Stimulated activated CD8-positive, alpha-beta memory T cell treated with anti-CD3 and anti-CD28 coated beads, Interleukin-4, amount 100 ng/mL, for 4 hours (primary cell): ENCODE measurements around the gene ERF.
"Not testable (repeated sequence)": the region's sequence is repeated elsewhere in the genome, so short reads cannot be mapped to it uniquely, and the experiment has no call there.

Source experiments
- DNase-seq, 2 donors: peaks; one replicate each; pipeline ENCODE4 v3.0.0-alpha.2; 2020; ENCODE audit warnings: low read depth in 2 of 2, low spot score in 1 of 2

ERF gene

DNA sequence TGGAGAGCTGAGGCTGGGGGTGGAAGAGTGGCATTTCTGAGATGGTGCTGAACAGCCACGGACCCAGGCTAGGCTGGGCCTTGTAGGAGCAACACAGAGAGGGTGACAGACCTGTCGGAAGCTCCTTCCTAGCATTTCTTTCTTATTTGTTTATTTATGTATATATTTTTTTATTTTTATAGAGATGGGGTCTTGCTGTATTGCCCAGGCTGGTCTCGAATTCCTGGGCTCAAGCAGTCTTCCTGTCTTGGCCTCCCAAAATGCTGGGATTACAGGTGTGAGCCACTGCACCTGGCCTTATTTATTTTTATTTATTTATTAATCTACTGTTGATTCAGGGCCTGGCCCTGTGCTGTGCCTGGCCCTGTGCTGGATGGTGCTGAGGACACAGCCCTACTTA lies 20.6 kb upstream of the ERF start:
- no peak for DNase-seq

DNA sequence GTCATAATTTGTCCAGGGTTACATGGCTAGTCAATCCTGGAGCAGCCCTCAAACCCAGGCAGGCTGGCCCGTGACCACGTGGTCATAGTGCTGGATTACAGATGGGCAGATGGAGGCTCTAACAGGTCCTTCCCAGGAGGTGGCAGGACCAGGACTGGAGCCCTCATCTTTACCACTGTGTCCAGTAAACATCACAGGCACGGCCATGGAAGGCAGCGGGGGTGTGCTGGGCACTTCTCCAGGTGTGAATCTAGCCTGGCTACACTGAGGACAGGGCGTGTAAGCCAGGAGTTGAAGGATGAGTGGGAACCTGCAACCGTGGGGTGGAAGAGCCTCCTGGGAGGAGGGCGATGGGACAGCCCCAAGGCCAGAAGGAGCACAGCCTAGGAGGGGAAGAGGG lies 20.2 kb upstream of the ERF start:
- no peak for DNase-seq

DNA sequence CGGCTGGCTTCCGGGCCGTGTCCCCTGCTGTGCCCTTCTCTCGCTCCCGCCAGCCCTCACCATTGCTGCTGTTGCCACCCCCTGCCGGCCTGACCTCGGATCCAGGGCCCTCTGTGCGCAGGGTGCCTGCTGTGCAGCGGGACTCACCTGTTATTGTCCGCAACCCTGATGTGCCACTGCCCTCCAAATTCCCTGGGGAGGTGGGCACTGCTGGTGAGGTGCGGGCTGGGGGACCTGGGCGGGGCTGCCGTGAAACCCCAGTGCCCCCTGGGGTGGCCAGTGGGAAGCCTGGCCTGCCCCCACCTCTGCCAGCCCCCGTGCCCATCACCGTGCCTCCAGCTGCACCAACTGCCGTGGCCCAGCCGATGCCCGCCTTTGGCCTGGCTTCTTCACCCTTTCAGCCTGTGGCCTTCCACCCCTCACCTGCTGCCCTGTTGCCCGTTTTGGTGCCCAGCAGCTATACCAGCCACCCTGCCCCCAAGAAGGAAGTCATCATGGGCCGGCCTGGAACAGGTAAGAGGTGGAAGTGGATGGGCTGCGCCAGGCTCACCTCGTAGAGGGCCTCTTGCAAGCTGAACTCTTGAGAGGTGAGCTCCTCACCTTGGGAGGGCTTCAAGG lies 19.2 kb upstream of the ERF start:
- no peak for DNase-seq

DNA sequence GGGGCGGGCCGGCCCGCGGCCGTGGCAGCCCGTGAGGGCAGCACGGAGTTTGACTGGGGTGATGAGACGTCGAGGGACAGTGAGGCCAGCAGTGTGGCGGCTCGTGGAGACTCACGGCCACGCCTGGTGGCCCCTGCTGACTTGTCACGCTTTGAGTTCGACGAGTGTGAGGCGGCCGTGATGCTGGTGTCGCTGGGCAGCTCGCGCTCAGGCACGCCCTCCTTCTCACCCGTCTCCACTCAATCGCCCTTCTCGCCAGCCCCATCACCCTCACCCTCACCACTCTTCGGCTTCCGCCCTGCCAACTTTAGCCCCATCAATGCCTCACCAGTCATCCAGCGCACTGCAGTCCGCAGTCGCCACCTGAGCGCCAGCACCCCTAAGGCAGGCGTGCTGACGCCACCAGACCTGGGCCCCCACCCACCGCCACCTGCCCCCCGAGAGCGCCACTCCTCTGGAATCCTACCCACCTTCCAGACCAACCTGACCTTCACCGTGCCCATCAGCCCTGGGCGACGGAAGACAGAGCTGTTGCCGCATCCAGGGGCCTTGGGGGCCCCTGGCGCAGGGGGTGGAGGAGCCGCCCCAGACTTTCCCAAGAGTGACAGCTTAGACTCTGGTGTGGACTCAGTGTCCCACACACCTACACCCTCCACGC lies 18.6 kb upstream of the ERF start:
- DNase-seq, result no peak

DNA sequence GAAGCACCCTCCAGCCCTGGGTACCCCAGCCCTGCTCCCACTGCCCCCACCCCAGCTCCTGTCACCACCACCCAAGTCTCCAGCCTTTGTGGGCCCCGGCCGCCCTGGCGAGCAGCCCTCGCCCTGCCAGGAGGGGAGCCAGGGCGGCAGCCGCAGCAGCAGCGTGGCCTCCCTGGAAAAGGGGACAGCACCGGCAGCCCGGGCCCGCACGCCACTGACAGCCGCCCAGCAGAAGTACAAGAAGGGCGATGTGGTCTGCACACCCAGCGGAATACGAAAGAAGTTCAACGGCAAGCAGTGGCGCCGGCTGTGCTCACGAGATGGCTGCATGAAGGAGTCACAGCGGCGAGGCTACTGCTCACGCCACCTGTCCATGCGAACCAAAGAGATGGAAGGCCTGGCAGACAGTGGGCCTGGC lies 18.1 kb upstream of the ERF start:
- DNase-seq, result no peak

DNA sequence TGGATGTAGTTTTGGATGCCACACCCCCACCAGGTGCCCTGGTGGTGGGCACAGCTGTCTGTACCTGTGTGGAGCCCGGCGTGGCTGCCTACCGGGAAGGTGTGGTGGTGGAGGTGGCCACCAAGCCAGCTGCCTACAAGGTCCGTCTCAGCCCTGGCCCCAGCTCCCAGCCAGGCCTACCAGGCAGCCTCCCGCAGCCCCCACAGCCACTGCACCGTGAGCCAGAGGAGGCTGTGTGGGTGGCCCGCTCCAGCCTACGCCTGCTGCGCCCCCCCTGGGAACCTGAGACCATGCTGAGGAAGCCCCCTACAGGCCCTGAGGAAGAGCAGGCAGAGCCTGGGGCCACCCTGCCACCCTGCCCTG lies 17.6 kb upstream of the ERF start:
- no peak for DNase-seq

DNA sequence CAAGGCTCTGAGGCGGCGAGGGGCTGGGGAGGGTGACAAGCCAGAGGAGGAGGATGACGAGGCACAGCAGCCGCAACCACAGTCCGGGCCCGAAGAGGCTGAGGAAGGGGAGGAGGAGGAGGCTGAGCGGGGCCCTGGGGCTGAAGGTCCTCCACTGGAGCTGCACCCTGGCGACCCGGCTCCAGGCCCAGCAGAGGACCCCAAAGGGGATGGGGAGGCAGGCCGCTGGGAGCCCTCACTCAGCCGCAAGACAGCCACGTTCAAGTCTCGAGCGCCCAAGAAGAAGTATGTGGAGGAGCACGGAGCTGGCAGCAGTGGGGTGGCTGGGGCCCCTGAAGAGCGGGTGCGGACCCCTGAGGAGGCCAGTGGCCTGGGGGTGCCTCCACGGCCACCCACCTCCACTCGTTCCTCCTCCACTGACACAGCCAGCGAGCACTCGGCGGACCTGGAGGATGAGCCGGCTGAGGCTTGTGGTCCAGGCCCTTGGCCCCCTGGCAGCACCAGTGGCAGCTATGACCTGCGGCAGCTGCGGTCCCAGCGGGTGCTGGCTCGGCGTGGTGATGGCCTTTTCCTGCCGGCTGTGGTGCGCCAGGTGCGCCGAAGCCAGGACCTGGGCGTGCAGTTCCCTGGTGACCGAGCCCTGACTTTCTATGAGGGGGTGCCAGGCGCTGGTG lies 17.1 kb upstream of the ERF start:
- no peak for DNase-seq

DNA sequence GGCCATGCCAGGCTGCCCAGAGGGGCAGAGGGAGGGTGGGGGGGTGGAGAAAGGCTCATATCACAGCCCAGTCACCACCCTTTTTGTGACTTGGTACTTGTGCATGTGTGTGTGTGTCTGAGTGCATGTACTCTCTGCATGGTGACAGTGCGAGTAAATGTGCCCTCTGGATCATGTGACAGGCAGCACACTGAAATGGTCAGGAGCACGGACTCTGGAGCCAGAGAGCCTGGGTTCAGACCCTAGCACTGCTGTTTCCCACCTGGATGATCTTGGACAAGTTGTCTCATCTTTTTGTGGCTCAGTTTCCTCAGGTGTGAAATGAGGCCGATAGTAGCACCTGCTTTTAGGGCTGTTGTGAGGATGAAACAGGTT lies 16.1 kb upstream of the ERF start:
- DNase-seq, result no peak

DNA sequence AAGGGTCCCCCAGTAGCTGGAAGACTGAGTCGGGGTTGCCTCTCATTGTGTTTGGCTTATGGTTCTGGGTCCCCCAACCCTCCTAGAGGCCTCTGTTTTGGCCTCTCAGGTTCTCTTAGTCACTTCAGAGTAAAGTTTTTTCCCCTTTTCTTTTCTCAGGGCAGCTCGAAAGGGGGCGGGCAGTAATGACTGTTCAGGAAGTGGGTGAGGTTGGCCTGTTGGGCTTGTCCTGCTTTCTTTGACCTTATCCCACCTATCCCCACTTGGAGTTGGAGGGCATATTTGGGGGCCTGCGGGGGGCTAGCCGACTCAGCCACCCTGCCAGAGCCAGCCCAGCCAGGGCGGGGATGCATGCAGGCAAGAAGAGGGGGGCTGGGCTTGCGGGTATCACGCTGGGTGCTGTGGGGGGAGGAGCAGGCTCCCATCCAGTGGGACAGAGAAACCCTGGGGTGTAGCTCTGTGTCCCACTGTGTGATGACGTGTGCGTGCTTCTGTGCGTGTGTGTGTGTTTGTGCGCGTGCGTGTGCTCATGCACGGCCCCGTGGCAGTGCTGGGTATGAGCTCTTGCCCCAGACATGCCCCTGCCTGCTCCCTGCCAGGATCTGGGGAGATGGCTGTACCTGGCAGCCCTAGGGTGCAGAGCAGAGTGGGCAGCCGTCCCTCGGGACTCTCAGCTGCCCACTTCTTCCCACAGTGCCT lies 15.6 kb upstream of the ERF start:
- no peak for DNase-seq

DNA sequence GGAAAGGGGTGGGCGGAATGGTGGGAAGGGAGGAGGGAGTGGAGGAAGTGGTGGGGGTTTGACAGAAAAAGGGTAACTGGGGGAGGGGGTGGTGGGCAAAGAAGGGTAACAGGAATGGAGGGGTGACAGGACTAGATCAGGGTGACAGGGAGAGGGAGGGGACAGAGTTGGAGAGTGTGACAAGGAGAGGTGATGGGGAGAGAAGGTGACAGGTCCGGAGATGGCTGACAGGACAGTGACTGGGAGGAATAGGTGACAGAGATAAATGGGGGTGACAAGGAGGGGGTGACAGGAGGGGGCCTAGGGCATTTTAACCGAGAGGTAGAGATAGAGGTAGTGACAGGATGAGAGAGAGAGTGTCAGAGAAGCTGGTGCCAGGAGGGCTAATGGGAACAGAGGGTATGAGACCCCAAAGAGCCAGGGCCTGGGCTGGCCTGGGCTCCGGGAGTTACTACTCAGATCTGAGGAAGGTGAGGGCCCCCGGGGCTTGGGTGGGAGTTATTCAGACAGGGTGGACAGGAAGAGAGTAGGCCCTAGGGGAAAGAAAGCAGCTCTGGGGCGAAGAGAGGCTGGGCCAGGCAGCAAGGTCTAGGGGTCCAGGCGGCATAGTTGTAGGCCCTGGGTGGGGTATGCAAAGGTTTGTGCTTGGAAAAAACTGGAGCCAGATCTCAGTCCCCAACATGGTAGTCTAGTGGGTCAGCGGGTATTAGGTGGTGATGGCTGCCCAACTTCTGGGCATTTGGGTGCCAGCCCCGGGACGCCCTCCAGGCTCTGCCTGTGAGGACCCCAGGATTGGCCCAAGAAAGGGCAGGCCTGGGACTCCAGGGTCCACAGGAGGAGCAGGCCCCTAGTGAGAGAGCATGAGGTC lies 14.8 kb upstream of the ERF start:
- no peak for DNase-seq

DNA sequence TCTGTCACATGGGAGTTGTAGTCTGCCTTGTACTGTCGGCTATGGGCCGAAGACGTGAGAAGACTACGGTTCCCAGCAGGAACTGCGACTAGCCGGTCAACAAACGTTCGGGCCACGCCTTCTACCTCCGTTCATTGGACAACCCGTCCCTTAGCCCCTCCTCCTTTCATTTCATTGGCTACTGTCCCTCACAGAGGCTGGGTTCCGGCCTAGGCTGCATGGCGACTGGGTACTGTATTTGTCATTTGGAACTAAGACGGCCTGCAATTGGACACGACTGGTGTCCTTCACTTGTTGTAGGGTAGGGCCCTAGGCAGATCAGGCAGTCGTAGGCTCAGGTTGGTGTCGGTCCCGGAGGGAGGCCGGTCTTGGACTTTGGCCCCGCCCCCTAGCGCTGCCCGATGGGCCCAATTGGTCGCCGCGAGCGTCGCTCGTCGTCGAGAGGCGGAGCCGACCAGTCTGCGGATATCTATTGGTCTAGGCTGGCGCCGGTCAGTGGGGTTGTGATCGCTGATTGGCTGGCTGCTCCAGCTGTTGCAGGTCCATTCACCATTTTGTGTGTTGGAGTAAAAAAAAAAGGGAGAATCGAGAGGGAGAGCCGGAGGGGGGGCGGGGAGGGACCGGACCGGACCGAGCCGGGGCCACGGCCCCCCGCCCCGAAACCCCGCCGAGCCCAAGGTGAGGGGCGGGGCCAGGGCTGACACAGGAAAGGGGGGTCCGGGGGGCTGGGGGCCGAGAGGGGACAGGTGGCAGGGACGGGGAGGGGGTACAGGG lies 14.0 kb upstream of the ERF start, which contains the start of gene CIC:
CIC (plus strand) TSS at position 549 of the 774 bp plus-strand sequence. CDS start 2,532 bp downstream, outside the sequence.
- peak; percentile 95 to 98 for DNase-seq

DNA sequence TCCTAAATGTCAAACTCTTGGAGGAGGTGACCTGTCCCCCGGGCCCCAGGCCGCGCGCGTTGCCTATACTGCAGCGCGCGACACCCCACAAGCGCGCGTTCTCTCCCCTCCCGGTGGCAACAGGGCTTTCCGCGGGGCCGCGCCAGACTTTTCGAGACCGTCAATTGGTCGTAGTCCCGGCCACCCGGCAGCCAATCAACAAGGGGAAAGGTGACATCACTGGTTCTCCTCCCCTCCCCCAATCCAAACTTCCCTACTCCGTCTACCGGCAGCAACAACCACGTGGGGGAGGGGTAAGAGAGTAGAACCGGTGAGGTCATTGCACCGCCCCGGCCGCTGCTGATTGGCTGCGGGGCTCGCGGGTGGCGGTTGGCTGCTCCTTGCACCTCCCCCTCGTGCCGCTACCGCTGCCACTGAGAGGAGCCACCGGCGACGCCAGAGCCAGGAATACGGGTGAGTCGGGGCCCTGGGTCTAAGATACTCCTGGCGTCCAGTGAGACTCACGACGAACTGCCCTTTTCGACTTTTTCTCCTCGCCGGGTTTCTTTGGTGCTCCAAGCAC lies 13.3 kb upstream of the ERF start:
- peak; percentile 94 to 97 for DNase-seq

DNA sequence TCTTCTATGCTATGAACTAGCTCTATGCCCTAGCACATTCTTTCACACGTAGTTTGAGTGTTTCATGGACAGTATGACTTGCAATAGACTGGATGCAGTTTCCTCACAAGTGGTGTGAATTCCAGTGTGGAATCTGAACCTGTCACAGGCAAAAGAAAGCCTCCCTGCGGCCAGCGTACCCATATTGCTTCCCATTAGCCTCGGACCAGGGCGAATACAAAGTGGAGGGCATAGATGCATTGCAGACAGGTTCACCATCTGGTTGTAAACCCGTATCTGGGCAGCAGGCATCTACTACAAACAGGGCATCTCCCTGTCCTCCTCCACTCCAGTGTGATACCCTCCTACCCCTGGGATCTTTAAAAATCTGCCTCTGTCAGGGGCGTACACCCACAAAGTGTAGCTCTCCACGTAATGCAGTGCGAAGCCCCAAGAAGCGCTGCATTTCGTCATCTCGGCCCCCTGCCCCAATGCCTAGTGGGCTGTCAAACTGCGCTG lies 12.8 kb upstream of the ERF start:
- no peak for DNase-seq

DNA sequence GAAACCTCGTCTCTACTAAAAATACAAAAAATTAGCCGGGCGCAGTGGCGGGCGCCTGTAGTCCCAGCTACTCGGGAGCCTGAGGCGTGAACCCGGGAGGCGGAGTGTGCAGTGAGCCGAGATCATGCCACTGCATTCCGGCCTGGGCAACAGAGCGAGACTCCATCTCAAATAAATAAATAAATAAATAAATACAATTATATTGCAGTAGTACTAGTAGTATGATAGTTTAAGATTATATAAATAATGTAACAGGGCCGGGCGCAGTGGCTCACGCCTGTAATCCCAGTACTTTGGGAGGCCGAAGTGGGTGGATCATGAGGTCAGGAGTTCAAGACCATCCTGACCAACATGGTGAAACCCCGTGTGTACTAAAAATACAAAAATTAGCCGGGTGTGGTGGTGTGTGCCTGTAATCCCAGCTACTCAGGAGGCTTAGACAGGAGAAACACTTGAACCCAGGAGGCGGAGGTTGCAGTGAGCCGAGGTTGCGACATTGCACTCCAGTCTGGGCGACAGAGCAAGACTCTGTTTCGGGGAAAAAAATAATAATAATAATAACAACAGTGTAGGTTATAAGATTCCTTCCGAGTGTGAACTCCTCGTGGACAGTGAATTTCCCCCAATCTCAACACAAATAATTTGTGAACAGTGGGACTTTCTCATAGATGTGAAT lies 12.1 kb upstream of the ERF start:
- DNase-seq, result not testable (repeated sequence)

DNA sequence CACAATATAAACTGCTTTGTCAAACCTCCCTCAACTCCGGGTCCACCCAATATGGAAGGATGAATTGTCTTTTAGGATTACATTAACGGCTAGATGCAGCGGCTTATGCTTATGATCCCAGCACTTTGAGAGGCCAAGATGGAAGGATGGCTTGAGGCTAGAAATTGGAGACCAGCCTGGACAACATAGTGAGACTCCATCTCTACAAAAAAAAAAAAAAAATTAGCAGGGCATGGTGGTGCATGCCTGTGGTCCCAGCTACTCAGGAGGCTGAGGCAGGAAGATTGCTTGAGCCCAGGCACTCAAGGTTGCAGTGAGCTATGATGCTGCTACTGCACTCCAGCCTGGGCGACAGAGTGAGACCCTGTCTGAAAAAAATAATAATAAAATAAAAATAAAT lies 11.2 kb upstream of the ERF start:
- DNase-seq, result not testable (repeated sequence)

DNA sequence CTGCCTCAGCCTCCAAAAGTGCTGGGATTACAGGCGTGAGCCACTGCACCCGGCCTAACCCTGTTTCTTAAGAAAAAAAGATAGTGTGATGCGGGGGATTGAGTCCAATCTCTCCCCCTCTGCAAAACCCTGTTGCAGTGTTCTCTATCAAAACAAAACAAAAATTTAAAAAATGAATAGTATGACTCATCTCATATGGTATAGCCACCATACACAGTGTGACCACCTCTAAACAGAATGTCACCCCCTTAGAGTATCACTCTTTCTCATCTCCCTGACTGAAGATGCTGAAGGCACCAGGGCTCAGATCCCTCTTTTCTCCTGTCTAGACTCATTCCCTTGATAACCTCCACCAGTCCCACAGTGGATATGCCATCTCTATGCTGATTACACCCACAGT lies 6.8 kb upstream of the ERF start:
- DNase-seq, result no peak

DNA sequence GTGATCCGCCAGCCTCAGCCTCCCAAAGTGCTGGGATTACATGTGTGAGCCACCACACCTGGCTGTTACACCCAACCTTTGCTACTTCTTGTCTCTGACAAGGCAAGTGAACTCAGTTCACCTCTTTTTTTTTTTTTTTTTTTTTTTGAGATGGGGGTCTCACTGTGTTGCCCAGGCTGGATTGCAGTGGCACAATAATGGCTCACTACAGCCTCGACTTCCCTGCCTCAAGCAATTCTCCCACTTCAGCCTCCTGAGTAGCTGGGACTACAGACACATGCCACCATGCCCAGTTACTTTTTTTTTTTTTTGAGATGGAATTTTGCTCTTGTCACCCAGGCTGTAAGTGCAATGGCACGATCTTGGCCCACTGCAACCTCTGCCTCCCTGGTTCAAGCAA lies 2.9 kb upstream of the ERF start:
- not testable (repeated sequence) for DNase-seq

DNA sequence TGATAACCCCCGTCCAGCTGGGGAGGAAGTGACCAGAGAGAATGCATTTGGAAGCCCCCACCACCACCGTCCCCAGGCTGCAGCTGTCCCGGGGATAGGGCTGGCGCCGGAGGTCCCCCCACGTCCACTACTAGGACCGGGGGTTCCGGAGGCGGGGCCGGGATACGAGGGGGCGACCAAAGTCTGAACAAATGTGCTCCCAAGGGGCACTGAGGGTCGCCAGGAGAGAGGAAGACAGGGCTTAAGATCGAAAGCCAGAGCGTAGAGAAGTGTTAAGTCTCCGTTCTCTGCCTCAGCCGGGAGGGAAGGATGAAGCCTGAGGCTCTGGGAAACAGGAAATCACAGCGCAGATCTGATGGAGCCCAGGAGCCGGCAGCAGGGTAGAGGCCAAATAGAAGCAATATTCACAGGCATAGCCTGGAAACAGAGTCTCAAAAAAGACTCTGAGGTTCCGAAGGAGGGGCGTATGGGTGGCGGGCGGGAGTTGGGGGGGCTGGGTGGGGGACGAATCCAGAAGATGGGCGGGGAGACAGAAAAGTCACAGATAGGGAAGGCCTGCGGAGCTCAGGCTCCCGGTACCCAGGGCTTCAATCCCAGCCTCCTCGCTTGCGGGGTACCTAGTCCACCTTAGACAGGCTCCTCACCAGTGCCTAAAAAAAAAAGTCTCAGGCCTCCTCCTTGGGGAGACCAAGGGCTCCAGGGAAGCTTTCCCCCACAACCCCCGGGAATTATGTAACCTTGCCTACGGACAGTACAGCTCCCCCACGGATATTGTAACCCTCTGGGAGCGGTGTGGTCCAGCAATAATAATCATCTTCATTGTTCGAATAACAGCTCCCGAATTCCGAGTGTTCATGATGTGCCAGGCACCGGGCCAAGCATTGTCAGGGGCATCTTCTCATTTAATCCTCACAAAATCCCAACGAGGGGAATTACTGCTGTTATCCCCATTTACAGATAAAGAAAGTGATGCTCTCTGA lies 1.1 kb upstream of the ERF start:
- no peak for DNase-seq
